Prostate gland (tissue), 2 donors: ENCODE data around the gene SMAD2.

ENCODE experiments used
- CTCF ChIP-seq, 4 experiments: fragments of 200-600 bp in 2 of 4; fragments of 450-650 bp in 2 of 4; sonication (generic) in 2 of 4; IDR thresholded peaks; 1 replicate in 3 of 4; 2 replicates in 1 of 4; pipeline ENCODE4 v1.5.1; 2016 to 2019; ENCODE audit warnings: antibody characterized with exemption in 4 of 4, mild to moderate bottlenecking in 2 of 4, moderate library complexity in 2 of 4
- POLR2A ChIP-seq: fragments of 450-650 bp; IDR thresholded peaks from one replicate; pipeline ENCODE4 v1.6.1; 2016; ENCODE audit warnings: antibody characterized with exemption, mild to moderate bottlenecking
- POLR2AphosphoS5 ChIP-seq: sonication (generic); formaldehyde crosslinking; IDR thresholded peaks from one replicate; pipeline ENCODE4 v1.6.1; 2017; ENCODE audit warnings: antibody characterized with exemption

- TF ChIP-seq CTCF (IDR thresholded peaks at IDR 0.05), result no peak
- no peak for TF ChIP-seq POLR2A
- no peak for TF ChIP-seq POLR2AphosphoS5
Measured at GRCh38 chr18:47793609-47794008, 136.8 kb downstream of the SMAD2 start.
